HG03439 (cell line): ENCODE results near the gene ZNF385B.

Source experiments
- ATAC-seq: cut with Tn5 transposase; IDR thresholded peaks from one replicate; pipeline ENCODE4 v1.9.1; 2021; ENCODE audit warnings: mild to moderate bottlenecking, moderate library complexity; ENCODE audit not compliant: unreplicated experiment

Gene ZNF385B

DNA sequence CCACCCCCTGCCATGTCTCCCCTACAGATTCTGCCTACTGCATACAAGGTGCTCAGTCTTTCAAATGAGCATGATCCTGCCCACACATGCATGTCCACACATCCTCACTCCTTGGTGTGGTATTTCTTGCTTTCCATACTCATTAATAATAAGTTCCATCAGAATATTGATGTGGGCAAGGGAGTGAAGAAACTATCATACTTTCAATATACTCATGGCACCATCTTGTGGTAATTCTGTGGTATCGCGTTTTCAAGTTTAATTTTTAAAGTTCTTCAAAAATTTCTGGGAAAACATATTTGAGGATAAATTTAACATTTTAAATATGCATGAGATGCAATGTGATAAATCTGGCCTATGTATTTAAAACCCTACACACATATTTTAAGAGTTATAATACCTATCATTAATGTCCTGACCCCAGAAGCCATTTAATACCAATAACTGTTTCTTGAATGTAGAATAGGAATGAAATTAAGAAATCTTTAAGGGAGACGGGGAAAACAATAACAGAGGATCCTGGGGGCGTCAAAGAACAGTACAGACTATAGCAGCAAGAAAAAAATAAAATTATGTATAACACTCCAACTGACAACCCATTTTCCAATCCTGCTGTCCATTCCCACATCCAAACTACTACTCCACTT, 110.1 kb downstream of the ZNF385B start:
- no peak for ATAC-seq

DNA sequence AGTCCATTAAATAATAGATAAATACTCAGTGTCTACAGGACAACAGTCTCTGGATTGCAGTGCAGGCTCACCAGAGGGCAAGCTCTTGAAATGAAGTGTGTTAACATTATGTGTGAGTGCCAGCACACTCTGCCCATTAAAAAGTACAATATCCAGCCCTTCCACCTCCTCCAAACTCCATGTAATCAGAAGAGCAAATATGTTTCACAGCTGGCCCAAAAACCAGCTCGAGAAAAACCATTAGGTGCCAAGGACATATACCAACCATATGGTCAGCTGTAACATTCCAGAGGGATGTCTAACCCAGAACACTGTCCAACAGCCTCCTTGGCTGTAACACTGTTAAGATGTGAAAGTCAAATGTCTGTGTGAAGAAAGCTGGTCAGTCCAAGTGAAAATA, 112.2 kb downstream of the ZNF385B start:
- ATAC-seq, result no peak

DNA sequence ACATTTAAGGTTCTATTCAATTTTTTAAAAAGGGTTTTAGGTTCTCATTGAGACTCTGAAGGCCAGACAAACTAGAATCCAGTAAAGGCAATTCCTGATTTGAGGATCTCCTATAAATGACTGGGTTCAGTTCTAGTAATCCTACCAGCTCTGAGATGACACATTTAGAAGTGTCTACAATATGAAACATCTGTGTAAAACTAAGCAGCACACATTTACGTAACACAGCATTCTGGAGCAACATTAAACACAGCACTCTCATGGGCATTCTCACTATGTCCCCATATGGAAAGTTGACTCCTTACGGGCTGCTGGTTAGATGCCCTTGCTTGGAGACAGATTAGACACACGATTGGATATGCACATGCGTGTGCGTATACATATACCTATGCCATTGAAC, 114.4 kb downstream of the ZNF385B start:
- ATAC-seq, result no peak

DNA sequence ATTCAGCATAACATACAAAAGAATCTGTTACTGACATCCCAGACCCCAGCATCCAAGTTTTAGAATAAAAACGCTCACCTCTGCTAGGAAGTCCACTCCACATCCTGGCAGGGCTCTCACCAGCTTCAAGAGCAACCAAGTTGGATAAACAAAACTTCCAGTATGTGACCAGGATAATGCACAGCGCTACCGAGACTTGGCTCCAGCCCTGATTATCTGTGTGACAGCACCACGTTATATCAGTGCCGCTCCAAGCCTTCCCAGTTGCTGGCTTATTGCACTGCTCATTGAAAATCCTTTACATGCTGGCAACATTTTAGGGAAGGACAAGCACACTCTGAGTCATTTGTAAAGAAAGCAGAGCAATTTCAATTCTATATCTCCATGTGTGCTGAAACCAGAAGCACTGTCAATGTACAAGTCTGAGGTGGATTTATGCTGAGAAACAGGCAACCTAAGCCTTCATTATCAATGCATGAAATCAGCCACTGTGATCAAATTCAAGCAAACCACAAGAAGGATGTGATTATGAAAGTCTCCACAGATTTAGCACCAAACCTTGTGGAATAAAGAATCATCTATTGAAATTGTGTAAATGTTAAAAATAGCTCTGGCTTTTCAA, 115.7 kb downstream of the ZNF385B start:
- no peak for ATAC-seq

DNA sequence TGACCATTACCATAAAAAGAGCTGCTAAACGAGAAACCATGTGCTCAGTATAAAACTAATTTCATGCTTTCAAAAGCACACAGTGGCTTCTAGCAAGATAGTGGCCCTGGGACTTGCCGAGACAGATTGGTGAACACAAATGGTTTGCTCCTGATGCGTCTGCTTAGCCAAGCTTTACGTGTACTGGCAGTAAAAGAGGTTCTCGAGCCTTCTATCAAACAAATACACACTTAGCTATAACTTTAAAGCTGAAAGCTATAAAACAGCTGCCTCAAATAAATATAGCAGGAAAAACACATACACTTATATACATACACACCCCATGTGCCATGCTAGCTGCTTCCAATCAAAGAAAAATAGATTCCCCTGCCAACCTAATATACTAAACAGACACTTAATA, 117.0 kb downstream of the ZNF385B start:
- ATAC-seq, result no peak

DNA sequence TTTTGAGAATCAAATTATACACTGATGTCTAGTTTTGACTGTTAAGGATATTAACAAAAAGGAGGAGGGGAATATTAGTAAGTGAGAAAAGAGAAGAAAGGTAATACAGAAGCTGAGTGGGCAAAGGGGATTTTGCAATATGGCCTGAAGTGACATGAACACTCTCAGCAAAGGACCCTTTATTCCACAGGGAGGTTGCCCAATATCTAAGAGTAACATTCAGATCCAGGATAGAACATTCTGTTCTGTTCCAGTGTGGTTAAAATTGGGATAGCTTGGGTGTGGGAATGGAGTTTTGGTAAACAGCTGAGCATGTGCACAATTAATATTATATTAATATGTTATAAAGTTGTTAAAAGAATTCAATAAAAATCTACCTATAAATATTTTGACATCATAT, 120.1 kb downstream of the ZNF385B start:
- no peak for ATAC-seq

DNA sequence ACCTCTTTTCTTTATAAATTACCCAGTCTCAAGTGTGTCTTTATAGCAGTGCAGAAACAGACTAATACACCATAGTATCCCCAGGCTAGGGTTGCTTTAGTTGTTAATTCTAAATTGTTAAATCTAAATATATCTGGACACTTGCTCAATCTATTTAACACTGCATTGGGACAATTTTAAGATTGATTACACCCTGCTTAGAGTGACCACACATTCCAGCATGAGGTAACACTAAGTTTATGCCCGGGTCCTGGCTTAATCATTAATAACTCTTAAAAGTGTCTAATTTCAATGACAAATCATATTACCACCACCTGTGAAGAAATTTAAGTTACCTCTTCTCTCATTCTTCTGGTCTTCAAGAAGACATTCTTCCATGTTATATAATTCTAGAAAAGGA, 131.4 kb downstream of the ZNF385B start:
- no peak for ATAC-seq

DNA sequence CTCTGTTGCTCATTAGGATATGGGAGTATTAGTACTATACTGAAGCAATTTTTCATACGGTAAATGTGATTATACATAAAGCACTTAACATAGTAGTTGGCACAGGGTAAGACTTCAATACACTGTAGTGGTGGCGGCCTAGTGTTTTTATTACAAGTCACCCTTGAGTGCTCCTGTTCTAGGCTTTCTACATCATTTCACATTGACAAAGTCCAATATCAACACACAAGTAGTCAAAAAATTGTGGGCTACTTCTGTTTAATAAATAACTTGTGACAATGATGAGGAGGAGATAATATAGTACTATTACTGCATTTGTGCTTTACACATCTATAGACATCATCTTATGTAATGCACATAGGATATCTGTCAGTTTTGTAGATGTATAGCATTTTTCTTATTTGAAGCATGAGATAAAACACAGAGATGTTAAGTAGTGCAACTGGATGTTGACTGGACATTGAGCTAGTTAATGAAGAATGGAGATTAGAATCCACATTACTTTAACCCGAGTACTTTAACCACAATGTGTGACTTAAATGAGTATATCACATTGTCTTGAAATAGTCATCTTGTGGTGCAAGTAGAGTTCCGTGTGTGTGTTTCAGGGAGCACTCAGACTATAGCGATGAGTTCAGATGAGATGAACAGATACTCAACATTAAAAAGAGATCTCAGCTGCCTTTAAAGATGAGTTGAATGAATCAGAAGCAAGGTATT, 134.8 kb downstream of the ZNF385B start:
- no peak for ATAC-seq

DNA sequence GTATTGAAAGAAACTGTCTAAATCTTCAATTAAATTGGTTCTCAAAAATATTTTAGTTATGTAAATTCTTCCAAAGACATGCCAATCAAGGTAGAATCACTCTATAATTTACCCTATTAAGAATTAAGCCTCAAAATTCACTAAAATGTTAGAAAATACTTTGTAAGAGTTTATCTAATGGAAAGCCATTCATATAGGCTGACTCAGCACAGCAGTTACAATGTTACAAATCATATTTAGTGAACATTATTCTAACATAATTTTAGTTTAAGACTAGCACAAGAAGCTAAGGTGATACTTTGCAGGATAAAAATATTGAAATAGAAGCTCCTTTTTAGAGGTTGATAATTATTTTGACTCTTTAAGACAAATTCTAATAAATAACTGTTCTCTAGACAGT, 137.0 kb downstream of the ZNF385B start:
- ATAC-seq, result no peak

DNA sequence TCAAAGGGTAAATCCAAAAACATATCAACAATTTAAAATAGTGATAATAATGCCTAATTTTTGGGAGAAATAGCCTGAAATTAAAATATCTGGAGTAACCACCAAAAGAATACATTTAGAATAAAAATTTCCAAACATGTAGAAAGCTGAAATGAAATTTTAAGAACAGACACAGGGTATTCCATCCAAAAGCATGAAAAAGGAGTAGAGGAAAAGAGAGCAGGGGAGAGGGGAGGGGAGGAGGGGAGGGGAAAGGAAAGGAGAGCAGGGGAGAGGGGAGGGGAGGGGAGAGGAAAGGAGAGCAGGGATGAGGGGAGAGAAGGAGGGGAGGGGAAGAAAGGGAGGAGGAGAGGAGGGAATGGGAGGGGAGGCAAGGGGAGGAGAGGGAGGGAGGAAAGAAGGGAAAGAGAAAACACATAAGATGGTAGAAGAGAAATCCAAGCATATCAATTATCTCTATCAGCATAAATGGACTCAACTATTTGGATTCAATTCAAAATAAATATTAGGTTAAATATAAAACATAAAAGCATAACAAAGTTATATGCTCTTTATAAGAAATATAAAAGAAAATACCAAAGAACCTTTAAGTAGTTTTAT, 141.1 kb downstream of the ZNF385B start:
- no peak for ATAC-seq

DNA sequence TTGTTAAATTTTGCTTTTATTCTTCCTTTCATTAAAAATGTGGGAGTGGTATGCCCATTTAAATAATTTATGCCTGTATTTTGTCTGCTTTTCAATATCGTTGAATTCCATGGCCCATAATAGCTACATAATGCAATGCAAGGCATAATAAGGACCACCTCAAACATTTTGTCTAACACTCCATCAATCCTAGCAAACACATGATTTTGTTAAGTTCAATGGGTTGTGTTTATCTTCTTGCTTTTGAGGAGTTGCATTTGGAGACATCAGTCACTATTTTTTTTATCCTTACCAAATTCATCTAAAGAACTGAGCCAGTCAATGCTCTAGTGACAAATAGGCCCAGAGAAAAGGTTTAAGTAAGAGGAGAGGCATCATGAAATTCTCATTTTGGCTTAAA, 145.5 kb downstream of the ZNF385B start:
- ATAC-seq, result no peak

DNA sequence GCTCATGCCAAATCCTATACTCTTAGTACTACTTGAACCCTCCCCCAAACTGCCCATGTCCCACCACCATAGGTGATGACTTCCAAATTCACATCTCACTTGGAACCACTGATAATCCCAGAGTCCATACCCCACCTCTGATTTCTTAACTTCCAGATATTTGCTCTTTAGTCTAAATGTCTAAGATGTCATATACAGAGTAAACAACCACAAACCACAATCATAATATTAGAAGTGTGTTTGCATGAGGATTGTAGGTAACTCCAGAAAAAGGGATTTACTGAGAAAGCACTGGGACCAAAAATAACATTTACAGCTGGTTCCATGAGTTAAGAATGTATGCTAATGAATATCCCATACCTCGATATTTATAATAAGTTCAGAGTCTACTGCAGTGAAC, 146.2 kb downstream of the ZNF385B start:
- ATAC-seq, result no peak

DNA sequence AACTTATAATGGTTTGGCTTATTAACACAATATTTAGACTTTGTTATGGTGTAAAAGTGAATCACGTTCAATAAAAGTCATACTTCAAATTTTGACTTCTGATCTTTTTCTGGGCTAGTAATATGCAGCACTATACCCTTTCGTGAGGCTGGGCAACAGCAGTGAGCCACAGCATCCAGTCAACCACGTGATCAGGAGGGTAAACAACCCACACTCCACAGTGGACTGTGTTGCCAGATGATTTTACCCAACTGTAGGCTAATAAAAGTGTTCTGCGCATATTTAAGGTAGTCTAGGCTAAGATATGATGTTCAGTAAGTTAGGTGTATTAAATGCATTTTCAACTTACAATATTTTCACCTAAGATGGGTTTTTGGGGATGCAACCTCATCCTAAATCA, 148.6 kb downstream of the ZNF385B start:
- ATAC-seq, result no peak

DNA sequence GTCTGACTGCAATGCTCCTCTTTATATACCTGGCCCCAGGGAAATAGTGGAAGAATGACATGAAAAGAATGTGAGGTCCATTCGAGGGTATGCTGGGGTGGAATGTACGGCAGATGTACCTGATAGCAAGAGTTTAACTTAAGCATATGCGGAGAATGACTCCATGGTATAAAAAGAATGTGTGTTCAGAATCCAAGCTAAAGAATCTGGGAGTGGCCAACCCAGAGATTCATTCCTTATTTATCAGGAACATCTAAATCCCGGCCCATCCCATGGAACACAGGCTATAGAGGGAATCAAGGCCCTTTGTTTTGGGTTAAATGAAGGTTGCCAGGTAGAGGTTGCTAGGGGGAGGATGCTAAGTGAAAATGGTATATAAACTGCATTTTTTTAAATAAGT, 150.0 kb downstream of the ZNF385B start:
- no peak for ATAC-seq

DNA sequence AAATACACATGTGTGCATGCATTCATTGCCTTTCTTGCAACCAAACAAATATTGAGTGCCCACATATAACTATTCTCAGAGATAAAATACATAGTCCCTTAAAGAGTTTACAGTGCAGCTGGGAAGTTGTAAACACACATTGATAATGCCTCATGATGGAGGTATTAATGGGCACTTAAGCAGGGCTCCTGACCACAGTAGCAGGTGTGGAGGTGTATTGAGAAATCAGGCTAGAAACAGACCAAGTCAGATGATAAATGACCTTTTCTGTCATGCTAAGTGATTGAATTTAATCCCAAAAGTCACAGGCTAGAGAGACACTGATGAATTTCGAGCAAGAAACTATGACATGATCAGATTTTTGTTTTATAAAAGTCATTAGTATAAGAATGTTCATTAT, 157.7 kb downstream of the ZNF385B start:
- ATAC-seq, result no peak

DNA sequence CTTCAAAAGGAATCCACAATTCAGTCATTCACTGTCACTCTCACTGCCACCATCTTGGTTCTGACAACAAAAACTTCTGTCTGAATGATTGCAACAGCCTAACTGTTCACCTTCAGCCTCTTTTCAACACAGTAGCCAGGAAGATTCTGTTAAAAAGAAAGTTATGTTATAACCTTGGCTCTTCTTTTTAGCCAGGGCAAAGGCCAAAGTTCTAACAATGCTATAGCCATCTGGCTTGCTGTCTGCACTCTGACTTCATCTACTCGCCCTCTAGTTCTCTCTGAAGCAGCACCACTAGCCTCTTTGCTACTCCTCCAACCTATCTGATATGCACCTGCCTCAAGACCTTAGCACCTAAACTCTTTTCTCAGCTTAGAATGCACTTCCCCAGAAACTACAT, 158.5 kb downstream of the ZNF385B start:
- no peak for ATAC-seq

DNA sequence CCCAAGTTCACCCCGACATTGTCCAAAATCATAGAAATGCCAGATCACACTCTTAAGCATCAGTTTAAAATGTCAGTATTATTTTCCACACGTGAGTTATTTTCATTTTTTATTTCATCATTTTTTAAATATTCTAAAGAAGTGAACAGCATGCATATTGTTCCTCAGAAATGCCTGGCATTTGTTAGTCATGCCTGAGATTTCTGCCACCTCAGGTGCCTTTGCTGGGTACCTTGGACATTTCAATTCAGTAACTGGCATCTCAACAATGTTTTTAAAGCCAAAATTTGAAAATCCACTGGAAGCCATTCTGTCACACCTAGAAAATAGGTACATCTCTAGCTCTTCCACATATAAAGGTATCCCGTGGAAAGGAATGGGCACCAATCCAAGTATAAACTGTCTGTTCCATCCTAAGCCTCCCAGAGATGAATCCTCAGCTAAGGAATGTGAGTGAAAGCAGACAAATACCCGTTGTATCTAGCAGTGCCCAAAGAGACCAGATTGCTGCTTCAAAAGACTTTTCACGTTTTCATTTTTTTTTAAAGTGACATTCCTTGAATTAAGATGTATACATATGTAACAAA, 159.8 kb downstream of the ZNF385B start:
- ATAC-seq, result no peak

DNA sequence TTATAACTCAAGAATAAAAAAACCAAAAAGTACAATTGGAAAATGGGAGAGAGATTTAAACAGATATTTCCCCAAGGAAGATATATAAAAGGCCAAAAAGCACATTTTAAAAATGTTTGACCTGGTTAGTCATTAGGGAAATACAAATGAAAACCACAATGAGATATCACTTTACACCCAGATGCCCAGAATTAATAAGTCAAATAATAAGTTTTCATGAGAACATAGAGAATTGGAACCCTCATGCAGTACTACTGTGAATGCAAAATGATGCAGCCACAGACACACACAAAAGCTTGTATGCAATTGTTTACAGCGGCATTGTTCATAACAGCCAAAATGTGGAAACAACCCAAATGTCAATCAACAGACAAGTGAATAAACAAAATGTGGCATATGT, 165.9 kb downstream of the ZNF385B start:
- no peak for ATAC-seq

DNA sequence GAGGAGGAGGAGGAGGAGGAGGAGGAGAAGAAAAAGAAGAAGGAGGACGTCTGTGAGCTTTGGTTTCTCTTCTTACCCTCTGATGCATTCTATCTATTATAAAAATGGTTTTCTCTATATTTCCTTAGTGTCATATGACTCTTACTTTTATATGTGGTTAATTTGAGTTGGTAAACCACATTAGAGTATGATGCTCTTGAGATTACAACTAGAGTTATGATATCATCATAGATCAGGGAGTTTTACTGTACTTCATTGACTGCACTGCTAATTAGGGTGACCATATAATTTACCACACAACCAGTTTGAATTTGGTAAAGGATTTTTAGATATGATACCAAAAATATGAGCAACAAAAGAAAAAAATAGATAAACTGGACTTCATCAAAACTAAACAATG, 166.4 kb downstream of the ZNF385B start:
- ATAC-seq, result no peak

DNA sequence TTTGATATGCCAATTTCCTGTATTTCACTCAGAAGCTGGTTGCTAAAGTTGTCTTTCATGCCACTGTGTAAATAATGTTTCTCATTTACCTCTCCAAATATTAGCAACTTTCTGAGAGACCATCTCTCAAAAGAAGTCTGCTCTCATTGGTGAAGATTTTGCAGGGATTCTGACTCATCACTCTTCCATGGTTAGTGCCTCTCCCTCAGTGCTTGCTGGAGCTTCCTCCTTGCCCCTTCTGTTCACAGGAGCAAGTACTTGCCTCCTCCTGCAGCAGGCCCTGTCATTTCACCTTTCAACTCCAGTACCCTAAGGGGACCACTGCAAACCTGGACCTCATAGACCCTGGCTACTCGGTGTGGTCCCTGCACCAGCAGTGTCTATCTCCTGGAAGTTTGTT, 168.8 kb downstream of the ZNF385B start:
- no peak for ATAC-seq

DNA sequence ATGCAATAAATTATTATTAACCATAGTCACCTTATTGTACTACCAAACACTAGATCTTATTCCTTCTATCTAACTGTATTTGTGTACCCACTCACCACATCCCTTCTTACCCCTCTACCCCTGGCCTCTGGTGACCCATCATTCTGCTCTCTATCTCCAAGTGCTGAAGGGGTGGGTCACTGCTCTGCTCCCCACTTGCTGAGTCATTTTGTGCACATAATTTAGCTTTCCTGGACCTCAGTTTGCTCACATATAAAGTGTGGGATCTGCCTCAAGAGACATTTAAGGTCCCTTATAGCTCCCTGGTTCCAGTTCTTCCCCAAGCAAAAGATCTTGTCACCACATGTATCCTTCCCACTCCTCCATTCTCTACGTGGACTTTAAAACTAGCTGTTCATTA, 169.4 kb downstream of the ZNF385B start:
- no peak for ATAC-seq

DNA sequence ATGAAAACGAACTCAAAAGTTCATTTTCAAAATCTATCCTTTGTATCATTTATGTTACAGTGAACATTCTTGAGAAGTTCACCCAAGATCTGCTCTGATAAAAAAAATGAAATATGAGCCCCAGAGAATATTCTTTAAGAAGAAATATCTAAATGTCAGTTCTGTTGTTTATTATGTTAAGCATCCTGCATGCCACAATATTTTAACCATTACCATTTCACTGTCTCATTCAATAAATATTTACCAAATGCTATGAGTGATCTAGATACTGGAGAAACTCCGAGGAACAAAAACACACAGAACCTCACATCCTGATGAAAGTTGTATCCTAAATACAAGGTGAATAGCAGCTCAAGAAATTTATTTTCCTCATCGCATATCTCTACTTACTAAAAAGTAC, 170.2 kb downstream of the ZNF385B start:
- no peak for ATAC-seq
